GM21717 (cell line): ENCODE measurements around the gene MRTFB.
"Not testable (repeated sequence)": the region's sequence is repeated elsewhere in the genome, so short reads cannot be mapped to it uniquely, and the experiment has no call there.

Source experiments
- ATAC-seq: cut with Tn5 transposase; IDR thresholded peaks from one replicate; pipeline ENCODE4 v1.9.1; 2021; ENCODE audit warnings: mild to moderate bottlenecking, moderate library complexity; ENCODE audit not compliant: unreplicated experiment

Gene MRTFB

GRCh38 chr16:14102925-14103720 is 32.0 kb downstream of the MRTFB start:
- no peak for ATAC-seq

- no peak for ATAC-seq
Measured at GRCh38 chr16:14104066-14104465, 32.9 kb downstream of the MRTFB start.

DNA sequence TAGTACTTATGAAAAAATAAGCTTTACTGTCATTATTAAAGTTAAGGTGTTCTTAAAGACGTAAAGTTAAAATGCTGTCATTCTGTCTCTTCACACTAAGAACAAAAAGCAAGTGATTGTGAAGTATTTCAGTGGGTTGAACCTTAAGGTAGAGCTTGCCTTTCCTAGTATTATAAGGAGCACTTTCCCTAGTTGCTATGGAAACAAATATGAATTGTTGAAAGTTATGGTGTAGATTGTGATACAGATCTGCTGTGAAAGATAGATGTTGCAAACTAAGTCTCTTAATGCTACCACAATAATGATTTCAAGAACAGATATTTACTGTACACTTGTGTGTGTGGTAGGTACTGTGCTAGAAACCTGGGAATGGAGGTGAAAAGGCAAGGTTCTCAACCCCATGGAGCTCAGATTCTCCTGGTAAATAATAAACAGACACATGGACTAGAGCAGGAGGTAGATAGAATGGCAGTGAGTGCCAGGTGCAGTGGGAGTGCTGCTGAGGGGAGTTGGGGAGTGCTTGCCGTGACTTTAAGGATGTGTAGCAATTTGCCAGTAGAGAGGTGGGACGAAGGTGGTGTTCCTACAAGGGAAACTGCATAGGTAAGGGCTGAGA is 34.7 kb downstream of the MRTFB start:
- no peak for ATAC-seq

DNA sequence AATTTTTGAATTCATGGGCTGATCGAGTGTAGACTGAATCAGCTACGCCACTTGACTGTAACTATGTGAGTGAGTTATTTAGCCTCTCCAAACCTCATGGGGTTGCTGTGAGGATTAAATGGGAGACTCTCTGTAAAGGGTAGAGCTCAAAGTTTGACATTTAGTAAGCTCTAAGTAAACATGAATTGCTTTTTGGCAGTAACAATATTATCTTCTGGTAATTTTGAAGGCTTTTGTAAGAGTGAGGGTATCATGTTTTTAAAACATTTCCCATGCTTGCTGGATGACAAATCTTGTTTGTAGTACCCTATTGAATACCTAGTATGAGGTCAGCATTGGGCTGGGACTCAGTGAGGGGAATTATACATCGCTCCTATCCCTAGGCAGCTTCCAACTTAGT is 35.3 kb downstream of the MRTFB start:
- no peak for ATAC-seq

DNA sequence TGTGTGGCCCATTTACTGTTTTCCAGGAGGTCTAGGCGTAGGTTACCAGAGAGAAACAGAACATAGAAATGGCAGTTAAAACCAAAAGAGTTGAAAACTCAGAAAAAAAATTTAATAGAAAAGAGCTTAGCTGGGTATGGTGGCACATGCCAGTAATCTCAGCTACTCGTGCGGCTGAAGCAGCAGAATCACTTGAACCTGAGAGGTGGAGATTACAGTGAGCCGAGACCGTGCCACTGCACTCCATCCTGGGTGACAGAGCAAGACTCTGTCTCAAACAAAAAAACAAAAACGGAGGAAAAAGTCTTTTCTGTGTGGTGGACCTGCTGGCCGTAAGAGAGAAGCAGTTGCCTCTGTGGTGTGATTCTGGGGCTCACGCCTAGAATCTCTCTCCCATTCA is 35.8 kb downstream of the MRTFB start:
- no peak for ATAC-seq

- ATAC-seq, result no peak
Measured at GRCh38 chr16:14109077-14109775, 38.1 kb downstream of the MRTFB start.

DNA sequence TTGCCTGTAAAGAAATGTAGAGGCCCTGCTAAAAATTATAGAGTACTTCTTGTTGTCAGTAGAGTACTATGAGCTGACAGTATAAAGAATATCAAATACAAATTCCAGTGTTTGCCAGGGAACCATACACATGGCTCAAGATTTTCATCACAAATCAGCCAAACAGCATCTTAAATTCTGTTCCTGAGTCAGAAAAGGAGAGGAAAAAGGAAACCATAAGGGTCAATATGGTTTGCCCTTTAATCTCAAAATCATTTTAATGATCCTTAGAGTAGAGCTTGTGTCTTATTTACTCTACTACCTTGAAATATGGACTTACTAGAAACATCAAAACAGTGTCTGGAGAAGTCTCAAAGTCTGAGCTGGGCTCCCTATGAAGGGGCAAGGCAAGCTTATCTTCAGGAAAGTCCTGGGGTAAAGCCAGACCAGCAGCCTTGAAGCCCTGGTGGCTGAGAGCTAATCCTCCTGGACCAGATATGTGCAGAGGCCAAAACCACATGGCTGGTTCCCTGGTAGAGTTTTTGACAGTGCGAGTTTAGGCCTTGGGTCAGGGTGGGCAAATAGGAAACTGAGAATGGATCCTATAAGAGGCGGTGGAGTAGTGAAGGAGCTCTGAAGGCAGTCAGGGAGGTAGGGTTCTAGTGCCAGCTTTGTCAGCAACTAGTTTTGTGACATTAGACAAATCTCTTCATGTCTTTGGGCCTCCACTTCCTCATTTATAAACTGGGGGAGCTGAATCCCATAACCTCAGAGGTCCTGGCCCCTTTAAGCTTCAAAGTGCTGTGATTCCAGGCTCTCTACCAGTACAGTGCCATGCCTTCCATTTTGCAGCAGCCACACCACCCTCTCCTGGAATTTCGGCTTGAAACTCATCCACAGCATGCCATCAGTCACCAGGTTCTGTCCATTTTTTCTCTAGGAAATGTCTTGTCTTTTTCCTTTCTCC is 38.9 kb downstream of the MRTFB start:
- no peak for ATAC-seq

- ATAC-seq, result no peak
Measured at GRCh38 chr16:14110728-14111251, 39.7 kb downstream of the MRTFB start.

DNA sequence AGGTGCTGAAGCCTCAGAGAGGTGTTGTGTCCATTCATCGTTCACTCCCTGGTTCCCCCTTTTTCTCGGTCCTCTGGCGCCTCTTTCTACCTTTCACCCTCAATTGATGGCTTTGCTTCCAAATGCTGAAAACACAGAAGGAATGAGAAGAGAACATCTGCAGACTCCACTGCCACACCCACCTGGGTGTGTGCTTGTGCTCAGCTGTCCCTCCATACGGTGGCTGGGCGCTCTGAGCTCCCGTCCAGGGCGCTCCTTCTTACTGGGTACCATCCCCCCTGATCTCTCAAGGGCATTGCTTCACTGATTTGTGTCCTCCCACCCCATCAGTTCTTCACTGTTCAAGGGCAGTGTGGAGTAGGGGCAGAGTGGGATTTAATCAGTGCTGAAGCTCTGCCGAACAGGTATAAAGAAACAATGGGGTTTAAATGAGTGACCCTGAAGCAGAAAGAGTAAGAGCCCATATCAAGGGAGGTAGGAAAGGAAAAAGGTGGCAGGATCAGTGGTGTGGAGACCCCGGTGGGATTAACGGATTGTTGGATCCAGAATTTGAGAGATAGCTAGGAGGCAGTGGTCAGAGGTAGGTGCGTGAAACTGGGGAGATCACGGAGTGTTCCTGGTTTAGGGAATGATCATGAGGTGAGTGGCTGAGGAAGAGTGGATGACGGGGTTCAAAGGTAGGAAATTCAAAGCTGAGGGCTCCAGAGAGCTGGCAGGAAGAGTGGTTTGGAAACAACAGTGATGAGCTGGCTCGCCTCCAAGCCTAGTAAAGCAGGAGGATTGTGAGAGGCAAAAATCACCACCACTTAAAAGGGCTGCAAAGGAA is 40.8 kb downstream of the MRTFB start:
- ATAC-seq, result no peak

- ATAC-seq, result no peak
Measured at GRCh38 chr16:14112539-14112856, 41.4 kb downstream of the MRTFB start.

GRCh38 chr16:14113344-14113743 is 42.2 kb downstream of the MRTFB start:
- ATAC-seq, result no peak

DNA sequence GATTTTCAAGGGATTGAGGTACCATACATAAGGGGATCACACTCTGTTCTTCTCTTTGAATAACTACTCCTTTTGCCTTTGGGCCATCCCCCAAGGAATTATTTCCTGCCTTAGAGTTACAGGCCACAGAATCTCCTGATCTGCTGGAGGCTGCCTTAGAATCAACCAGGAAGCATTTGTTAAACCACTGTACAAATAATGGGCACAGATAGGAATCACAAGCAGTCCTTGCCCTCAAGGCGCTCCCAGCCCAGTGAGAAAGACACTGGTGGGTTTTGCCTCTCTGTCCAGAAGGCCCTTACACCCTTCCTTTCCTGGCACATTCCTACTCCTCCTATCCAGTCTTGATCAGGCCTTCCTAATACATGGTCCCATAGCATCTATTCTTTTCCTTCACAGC is 45.9 kb downstream of the MRTFB start:
- ATAC-seq, result no peak

DNA sequence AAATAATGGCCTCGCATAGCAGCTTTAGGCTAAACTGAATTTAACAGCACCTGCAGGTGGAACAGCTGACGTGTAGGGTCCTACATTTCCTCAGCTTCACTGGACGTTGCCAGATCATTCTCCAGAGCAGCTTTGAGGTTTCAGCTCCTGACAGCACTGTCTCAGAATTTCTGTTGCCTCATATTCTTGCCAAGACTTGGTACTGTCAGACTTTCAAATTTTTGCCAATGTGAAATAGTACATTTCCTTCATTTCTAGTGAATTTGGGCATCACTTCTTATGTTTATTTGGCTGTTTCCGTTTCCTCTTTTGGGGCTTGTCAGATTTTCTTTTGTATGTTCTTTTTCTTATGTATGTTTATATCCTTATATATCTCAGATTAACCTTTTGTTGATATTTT is 48.7 kb downstream of the MRTFB start:
- ATAC-seq, result no peak

GRCh38 chr16:14120335-14120734 is 49.2 kb downstream of the MRTFB start:
- ATAC-seq, result no peak

DNA sequence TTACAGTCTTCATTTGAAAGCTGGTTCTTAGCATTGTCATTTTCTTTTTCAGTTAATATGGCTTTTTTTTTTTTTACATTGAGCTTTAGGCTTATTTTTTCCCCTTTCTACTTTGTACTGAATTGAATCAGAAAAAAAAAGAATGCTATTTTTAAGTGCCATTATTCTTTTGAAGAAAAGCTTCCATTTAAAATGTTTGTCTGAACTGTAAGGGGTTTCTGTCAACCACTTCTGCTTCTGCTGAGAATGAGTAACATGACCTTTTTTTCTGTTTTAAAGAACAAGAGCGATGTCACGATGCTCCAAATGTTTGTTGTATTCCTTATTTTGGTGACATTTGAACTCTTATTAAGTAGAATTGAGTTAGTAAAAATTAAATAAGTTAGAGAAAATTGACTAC is 50.0 kb downstream of the MRTFB start:
- no peak for ATAC-seq

GRCh38 chr16:14121872-14122271 is 50.8 kb downstream of the MRTFB start:
- no peak for ATAC-seq

DNA sequence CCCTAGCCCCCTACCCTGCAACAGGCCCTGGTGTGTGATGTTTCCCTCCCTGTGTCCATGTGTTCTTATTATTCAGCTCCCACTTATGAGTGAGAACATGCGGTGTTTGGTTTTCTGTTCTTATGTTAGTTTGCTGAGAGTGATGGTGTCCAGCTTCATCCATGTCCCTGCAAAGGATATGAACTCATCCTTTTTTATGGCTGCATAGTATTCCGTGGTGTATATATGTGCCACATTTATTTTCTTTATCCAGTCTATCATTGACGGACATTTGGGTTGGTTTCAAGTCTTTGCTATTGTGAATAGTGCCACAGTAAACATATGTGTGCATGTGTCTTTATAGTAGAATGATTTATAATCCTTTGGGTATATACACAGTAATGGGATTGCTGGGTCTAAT is 51.3 kb downstream of the MRTFB start:
- ATAC-seq, result not testable (repeated sequence)

- ATAC-seq, result no peak
Measured at GRCh38 chr16:14125000-14125681, 54.0 kb downstream of the MRTFB start.

DNA sequence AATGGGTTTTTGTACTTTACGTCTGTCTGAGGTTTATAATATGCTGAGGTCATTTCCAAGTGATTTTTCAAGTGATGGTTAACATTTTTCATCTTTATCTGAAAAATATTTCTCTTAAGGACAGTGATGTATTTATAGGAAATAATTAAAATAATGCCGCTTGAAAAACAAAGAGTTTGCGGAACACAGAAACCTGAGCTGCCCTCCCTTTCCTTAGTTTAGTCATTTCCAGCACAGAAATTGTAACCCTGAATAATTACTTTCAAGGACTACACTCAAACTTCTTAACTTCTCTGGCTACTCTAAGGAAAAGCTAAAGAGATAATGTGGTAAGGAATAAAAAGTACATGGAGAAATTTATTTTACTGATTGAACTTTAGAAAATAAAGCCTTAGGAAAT is 54.6 kb downstream of the MRTFB start:
- no peak for ATAC-seq
